GM13977 (cell line): Measurements from ENCODE around the gene RHBDD1.

ENCODE experiments used
- DNase-seq: peaks from one replicate; pipeline ENCODE4 v3.0.0; 2012; ENCODE audit warnings: low spot score
- CTCF ChIP-seq: IDR thresholded peaks from 2 replicates; pipeline ENCODE4 v1.5.1; 2012; ENCODE audit warnings: mild to moderate bottlenecking, control low read depth; ENCODE audit not compliant: insufficient read depth; ENCODE audit errors: extremely low read depth, missing control alignments
- in situ Hi-C: fragments of 300-500 bp; cut with MboI; formaldehyde crosslinking; loops from one replicate; pipeline ENCODE4 v1.12.0; 2022; ENCODE audit warnings: low sequenced_read_pairs, low pct_unique_long_range_greater_than_20kb, mixed read lengths, inconsistent platforms; ENCODE audit not compliant: unreplicated experiment

The RHBDD1 gene

GRCh38 chr2:226969417-226970080 lies 133.7 kb downstream of the RHBDD1 start:
- DNase-seq, result no peak
- TF ChIP-seq CTCF, result no peak
- in situ Hi-C loops, result no loop called here

- in situ Hi-C loops, result no loop called here
- TF ChIP-seq CTCF, result no peak
- no peak for DNase-seq
These were observed 134.5 kb downstream of the RHBDD1 start for GRCh38 chr2:226970362-226970761.

- in situ Hi-C loops, result no loop called here
- TF ChIP-seq CTCF, result no peak
These were observed 135.2 kb downstream of the RHBDD1 start for GRCh38 chr2:226971084-226971483.

GRCh38 chr2:226971770-226972169 lies 135.9 kb downstream of the RHBDD1 start:
- in situ Hi-C loops, result no loop called here

More at GRCh38 chr2:226971084-226971483, 135.2 kb downstream of the RHBDD1 start:
- DNase-seq, result no peak

GRCh38 chr2:226973816-226974215 lies 138.0 kb downstream of the RHBDD1 start:
- in situ Hi-C loops, result no loop called here
- TF ChIP-seq CTCF, result no peak
- DNase-seq, result no peak

More at GRCh38 chr2:226971770-226972169, 135.9 kb downstream of the RHBDD1 start:
- no peak for TF ChIP-seq CTCF
- no peak for DNase-seq

- in situ Hi-C loops, result loop anchor here (25.0 kb wide), 2 partner anchors 765 to 1315 kb away; no protein-coding TSS in a partner anchor
- DNase-seq, result no peak
- TF ChIP-seq CTCF, result no peak
These were observed 141.9 kb downstream of the RHBDD1 start for GRCh38 chr2:226977775-226978190.
